HG03378 (cell line): ENCODE measurements around the gene ARHGEF10L.

Source experiments
- ATAC-seq: cut with Tn5 transposase; IDR thresholded peaks from one replicate; pipeline ENCODE4 v1.9.1; 2021; ENCODE audit warnings: mild to moderate bottlenecking, moderate library complexity; ENCODE audit not compliant: unreplicated experiment

ARHGEF10L gene

GRCh38 chr1:17521946-17522612, 17.4 kb upstream of the ARHGEF10L start:
- no peak for ATAC-seq

- no peak for ATAC-seq
Measured at GRCh38 chr1:17523321-17524041, 16.0 kb upstream of the ARHGEF10L start.

GRCh38 chr1:17524645-17525044, 14.9 kb upstream of the ARHGEF10L start:
- no peak for ATAC-seq

GRCh38 chr1:17525996-17526686, 13.4 kb upstream of the ARHGEF10L start:
- no peak for ATAC-seq

- ATAC-seq = no peak
Measured at GRCh38 chr1:17527036-17527914, 12.2 kb upstream of the ARHGEF10L start.

- no peak for ATAC-seq
Measured at GRCh38 chr1:17529381-17529780, 10.1 kb upstream of the ARHGEF10L start.

- no peak for ATAC-seq
Measured at GRCh38 chr1:17531343-17531681, 8.2 kb upstream of the ARHGEF10L start.

GRCh38 chr1:17531682-17532487, 7.6 kb upstream of the ARHGEF10L start:
- ATAC-seq = no peak

GRCh38 chr1:17533201-17533600, 6.3 kb upstream of the ARHGEF10L start:
- no peak for ATAC-seq

GRCh38 chr1:17535300-17535936, 4.1 kb upstream of the ARHGEF10L start:
- ATAC-seq = no peak

- no peak for ATAC-seq
Measured at GRCh38 chr1:17538010-17538409, 1.5 kb upstream of the ARHGEF10L start.

- no peak for ATAC-seq
Measured at GRCh38 chr1:17538428-17539117, 925 bp upstream of the ARHGEF10L start.

- no peak for ATAC-seq
Measured at GRCh38 chr1:17539118-17539476, 401 bp upstream of the ARHGEF10L start.

- ATAC-seq = no peak
Measured at GRCh38 chr1:17540255-17541001, 930 bp downstream of the ARHGEF10L start.

GRCh38 chr1:17542645-17543044, 3.1 kb downstream of the ARHGEF10L start:
- ATAC-seq = no peak

GRCh38 chr1:17544776-17545350, 5.4 kb downstream of the ARHGEF10L start:
- no peak for ATAC-seq

- no peak for ATAC-seq
Measured at GRCh38 chr1:17545356-17545755, 5.9 kb downstream of the ARHGEF10L start.

GRCh38 chr1:17546946-17547670, 7.6 kb downstream of the ARHGEF10L start:
- ATAC-seq = no peak
